ENCODE results near the gene GALNT18. TPM values are rescaled to one million over a fixed set of nuclear protein-coding genes. Genes with fewer than 3 reads are reported as not detected.

The GALNT18 gene
- total and polyA plus RNA-seq, 2 donors = 7.9 to 16.1 TPM

- Histone ChIP-seq H3K4me3 (ENCODE audit: low read length in 2 of 2) (no peak overlapping the region), H3K36me3 (ENCODE audit: control insufficient read depth in 2 of 2, insufficient read depth in 2 of 2, low read length in 1 of 2) (no peaks in the 10 kb centered on the region), H3K27me3 (ENCODE audit: control insufficient read depth in 2 of 2, insufficient read depth in 1 of 2, low read length in 1 of 2) (no peaks in the 10 kb centered on the region), H3K9me3 (ENCODE audit: control insufficient read depth in 2 of 2, insufficient read depth in 1 of 2, low read length in 1 of 2) (no peaks in the 10 kb centered on the region), H3K27ac (ENCODE audit: low read depth in 1 of 2, low read length in 1 of 2) (no peak overlapping the region), H3K4me1 (ENCODE audit: control insufficient read depth in 2 of 2, insufficient read depth in 2 of 2, low read length in 2 of 2) (peaks cover 0 to 3% of the 10 kb centered on the region in 2 donors)
- no peak for DNase-seq (ENCODE audit: low read depth in 6 of 9, low spot score in 9 of 9)
- WGBS = 98% methylated on average over 1 of the region's 1 CpG
Observed at GRCh38 chr11:11312738-11313137, 309.1 kb downstream of the GALNT18 start.

- Histone ChIP-seq H3K9me3 (ENCODE audit: control insufficient read depth in 2 of 2, insufficient read depth in 1 of 2, low read length in 1 of 2) (no peaks in the 10 kb centered on the region), H3K27ac (ENCODE audit: low read depth in 1 of 2, low read length in 1 of 2) (no peak overlapping the region), H3K4me1 (ENCODE audit: control insufficient read depth in 2 of 2, insufficient read depth in 2 of 2, low read length in 2 of 2) (peaks cover 0 to 3% of the 10 kb centered on the region in 2 donors), H3K27me3 (ENCODE audit: control insufficient read depth in 2 of 2, insufficient read depth in 1 of 2, low read length in 1 of 2) (no peaks in the 10 kb centered on the region), H3K4me3 (ENCODE audit: low read length in 2 of 2) (no peak overlapping the region), H3K36me3 (ENCODE audit: control insufficient read depth in 2 of 2, insufficient read depth in 2 of 2, low read length in 1 of 2) (no peaks in the 10 kb centered on the region)
- 24% methylated on average over 3 of the region's 3 CpGs for WGBS
- DNase-seq (ENCODE audit: low read depth in 6 of 9, low spot score in 9 of 9) = peak in 2 of 9 donors; percentile 16 to 35
Observed at GRCh38 chr11:11311169-11311568, 310.6 kb downstream of the GALNT18 start.

- no peaks in the 10 kb centered on the region for H3K27me3 ChIP-seq (ENCODE audit: control insufficient read depth in 2 of 2, insufficient read depth in 1 of 2, low read length in 1 of 2)
- H3K27ac ChIP-seq (ENCODE audit: low read depth in 1 of 2, low read length in 1 of 2) = no peak overlapping the region
- no peaks in the 10 kb centered on the region for H3K4me1 ChIP-seq (ENCODE audit: control insufficient read depth in 2 of 2, insufficient read depth in 2 of 2, low read length in 2 of 2)
- no peak for DNase-seq (ENCODE audit: low read depth in 6 of 9, low spot score in 9 of 9)
- H3K9me3 ChIP-seq (ENCODE audit: control insufficient read depth in 2 of 2, insufficient read depth in 1 of 2, low read length in 1 of 2) = no peaks in the 10 kb centered on the region
- 97% methylated on average over 2 of the region's 2 CpGs for WGBS
- no peaks in the 10 kb centered on the region for H3K36me3 ChIP-seq (ENCODE audit: control insufficient read depth in 2 of 2, insufficient read depth in 2 of 2, low read length in 1 of 2)
- no peak overlapping the region for H3K4me3 ChIP-seq (ENCODE audit: low read length in 2 of 2)
Observed at GRCh38 chr11:11309906-11310305, 311.9 kb downstream of the GALNT18 start.

DNA sequence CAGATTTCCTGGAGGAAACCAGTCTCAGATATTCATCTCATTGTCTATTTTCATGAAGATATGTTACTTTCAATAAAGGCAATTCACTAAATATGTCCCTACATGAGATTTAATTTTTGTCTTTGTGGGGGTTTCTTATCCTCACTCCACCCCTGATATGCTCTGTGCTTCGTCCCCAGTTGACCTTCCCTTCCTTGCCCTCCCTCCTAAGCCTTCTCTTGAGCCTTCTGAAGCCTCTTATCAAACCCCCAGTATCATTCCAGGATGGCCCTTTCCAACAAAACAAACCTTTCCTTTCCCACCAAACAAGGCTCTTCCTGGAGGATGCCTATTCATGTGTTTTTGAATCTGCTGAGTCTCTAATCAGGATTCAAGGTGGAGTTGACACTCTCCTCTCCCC, 313.6 kb downstream of the GALNT18 start:
- DNase-seq (ENCODE audit: low read depth in 6 of 9, low spot score in 9 of 9) = no peak
- WGBS = 85% methylated on average over 1 of the region's 1 CpG
- no peaks in the 10 kb centered on the region for H3K9me3 ChIP-seq (ENCODE audit: control insufficient read depth in 2 of 2, insufficient read depth in 1 of 2, low read length in 1 of 2)
- no peak overlapping the region for H3K4me3 ChIP-seq (ENCODE audit: low read length in 2 of 2)
- no peaks in the 10 kb centered on the region for H3K36me3 ChIP-seq (ENCODE audit: control insufficient read depth in 2 of 2, insufficient read depth in 2 of 2, low read length in 1 of 2)
- no peaks in the 10 kb centered on the region for H3K27me3 ChIP-seq (ENCODE audit: control insufficient read depth in 2 of 2, insufficient read depth in 1 of 2, low read length in 1 of 2)
- no peaks in the 10 kb centered on the region for H3K4me1 ChIP-seq (ENCODE audit: control insufficient read depth in 2 of 2, insufficient read depth in 2 of 2, low read length in 2 of 2)
- H3K27ac ChIP-seq (ENCODE audit: low read depth in 1 of 2, low read length in 1 of 2) = no peak overlapping the region

DNA sequence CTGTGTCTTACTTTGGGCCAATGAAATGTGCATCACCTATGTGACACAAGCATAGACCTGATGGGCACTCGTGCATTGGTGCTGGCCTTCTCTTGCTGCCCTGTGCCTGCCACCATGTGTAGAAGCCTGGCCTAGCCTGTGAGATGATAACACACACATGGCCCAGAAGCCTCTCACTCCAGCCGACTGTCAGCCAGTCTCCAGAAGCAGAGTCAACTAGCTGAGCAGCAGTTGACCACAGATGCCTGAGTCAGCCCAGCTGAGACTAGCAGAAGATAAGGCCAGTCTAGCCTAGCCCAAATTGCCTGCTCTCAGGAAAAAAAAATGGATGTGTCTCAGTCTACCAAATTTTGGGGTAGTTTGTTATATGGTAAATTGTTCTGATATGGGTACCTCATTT, 314.9 kb downstream of the GALNT18 start:
- Histone ChIP-seq H3K9me3 (ENCODE audit: control insufficient read depth in 2 of 2, insufficient read depth in 1 of 2, low read length in 1 of 2) (no peaks in the 10 kb centered on the region), H3K4me1 (ENCODE audit: control insufficient read depth in 2 of 2, insufficient read depth in 2 of 2, low read length in 2 of 2) (no peaks in the 10 kb centered on the region), H3K4me3 (ENCODE audit: low read length in 2 of 2) (no peak overlapping the region), H3K36me3 (ENCODE audit: control insufficient read depth in 2 of 2, insufficient read depth in 2 of 2, low read length in 1 of 2) (no peaks in the 10 kb centered on the region), H3K27ac (ENCODE audit: low read depth in 1 of 2, low read length in 1 of 2) (no peak overlapping the region), H3K27me3 (ENCODE audit: control insufficient read depth in 2 of 2, insufficient read depth in 1 of 2, low read length in 1 of 2) (no peaks in the 10 kb centered on the region)
- 89% methylated on average over 2 of the region's 2 CpGs for WGBS
- DNase-seq (ENCODE audit: low read depth in 6 of 9, low spot score in 9 of 9) = no peak

- H3K27ac ChIP-seq (ENCODE audit: low read depth in 1 of 2, low read length in 1 of 2) = no peak overlapping the region
- no peaks in the 10 kb centered on the region for H3K27me3 ChIP-seq (ENCODE audit: control insufficient read depth in 2 of 2, insufficient read depth in 1 of 2, low read length in 1 of 2)
- H3K9me3 ChIP-seq (ENCODE audit: control insufficient read depth in 2 of 2, insufficient read depth in 1 of 2, low read length in 1 of 2) = no peaks in the 10 kb centered on the region
- no peaks in the 10 kb centered on the region for H3K36me3 ChIP-seq (ENCODE audit: control insufficient read depth in 2 of 2, insufficient read depth in 2 of 2, low read length in 1 of 2)
- no peak for DNase-seq (ENCODE audit: low read depth in 6 of 9, low spot score in 9 of 9)
- 86% methylated on average over 7 of the region's 7 CpGs for WGBS
- no peak overlapping the region for H3K4me3 ChIP-seq (ENCODE audit: low read length in 2 of 2)
- H3K4me1 ChIP-seq (ENCODE audit: control insufficient read depth in 2 of 2, insufficient read depth in 2 of 2, low read length in 2 of 2) = no peaks in the 10 kb centered on the region
Observed at GRCh38 chr11:11304550-11304949, 317.3 kb downstream of the GALNT18 start.

- no peaks in the 10 kb centered on the region for H3K4me1 ChIP-seq (ENCODE audit: control insufficient read depth in 2 of 2, insufficient read depth in 2 of 2, low read length in 2 of 2)
- DNase-seq (ENCODE audit: low read depth in 6 of 9, low spot score in 9 of 9) = no peak
- WGBS = 88% methylated on average over 10 of the region's 10 CpGs
- no peaks in the 10 kb centered on the region for H3K9me3 ChIP-seq (ENCODE audit: control insufficient read depth in 2 of 2, insufficient read depth in 1 of 2, low read length in 1 of 2)
- H3K27me3 ChIP-seq (ENCODE audit: control insufficient read depth in 2 of 2, insufficient read depth in 1 of 2, low read length in 1 of 2) = no peaks in the 10 kb centered on the region
- H3K4me3 ChIP-seq (ENCODE audit: low read length in 2 of 2) = no peak overlapping the region
- no peak overlapping the region for H3K27ac ChIP-seq (ENCODE audit: low read depth in 1 of 2, low read length in 1 of 2)
- H3K36me3 ChIP-seq (ENCODE audit: control insufficient read depth in 2 of 2, insufficient read depth in 2 of 2, low read length in 1 of 2) = no peaks in the 10 kb centered on the region
Observed at GRCh38 chr11:11302565-11302964, 319.2 kb downstream of the GALNT18 start.

- H3K36me3 ChIP-seq (ENCODE audit: control insufficient read depth in 2 of 2, insufficient read depth in 2 of 2, low read length in 1 of 2) = no peaks in the 10 kb centered on the region
- H3K4me1 ChIP-seq (ENCODE audit: control insufficient read depth in 2 of 2, insufficient read depth in 2 of 2, low read length in 2 of 2) = no peaks in the 10 kb centered on the region
- no peak overlapping the region for H3K4me3 ChIP-seq (ENCODE audit: low read length in 2 of 2)
- no peak overlapping the region for H3K27ac ChIP-seq (ENCODE audit: low read depth in 1 of 2, low read length in 1 of 2)
- WGBS = 93% methylated on average over 6 of the region's 6 CpGs
- H3K27me3 ChIP-seq (ENCODE audit: control insufficient read depth in 2 of 2, insufficient read depth in 1 of 2, low read length in 1 of 2) = no peaks in the 10 kb centered on the region
- no peak for DNase-seq (ENCODE audit: low read depth in 6 of 9, low spot score in 9 of 9)
- H3K9me3 ChIP-seq (ENCODE audit: control insufficient read depth in 2 of 2, insufficient read depth in 1 of 2, low read length in 1 of 2) = no peaks in the 10 kb centered on the region
Observed at GRCh38 chr11:11301212-11301611, 320.6 kb downstream of the GALNT18 start.

DNA sequence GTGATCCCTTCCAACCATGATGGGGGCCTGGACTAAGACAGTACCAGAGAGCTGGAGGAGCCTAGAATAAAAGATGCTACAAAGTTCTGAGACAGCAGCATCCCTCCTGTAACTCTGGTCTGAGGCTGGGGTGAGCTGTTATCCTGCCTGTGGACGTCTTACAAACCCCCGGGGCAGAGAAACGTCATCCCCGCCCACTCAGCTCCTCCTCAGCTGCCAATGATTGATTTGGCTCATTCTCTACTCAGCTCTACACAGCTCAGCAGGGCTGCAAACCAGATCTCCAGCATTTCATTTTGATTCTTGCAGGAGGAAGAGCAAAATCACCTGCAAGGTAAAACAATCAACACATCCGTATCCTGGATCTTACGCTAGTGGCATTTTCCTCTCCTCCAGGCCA, 324.2 kb downstream of the GALNT18 start:
- H3K27ac ChIP-seq (ENCODE audit: low read depth in 1 of 2, low read length in 1 of 2) = no peak overlapping the region
- WGBS = 81% methylated on average over 6 of the region's 6 CpGs
- H3K4me1 ChIP-seq (ENCODE audit: control insufficient read depth in 2 of 2, insufficient read depth in 2 of 2, low read length in 2 of 2) = no peaks in the 10 kb centered on the region
- no peak for DNase-seq (ENCODE audit: low read depth in 6 of 9, low spot score in 9 of 9)
- H3K27me3 ChIP-seq (ENCODE audit: control insufficient read depth in 2 of 2, insufficient read depth in 1 of 2, low read length in 1 of 2) = no peaks in the 10 kb centered on the region
- no peaks in the 10 kb centered on the region for H3K36me3 ChIP-seq (ENCODE audit: control insufficient read depth in 2 of 2, insufficient read depth in 2 of 2, low read length in 1 of 2)
- no peak overlapping the region for H3K4me3 ChIP-seq (ENCODE audit: low read length in 2 of 2)
- H3K9me3 ChIP-seq (ENCODE audit: control insufficient read depth in 2 of 2, insufficient read depth in 1 of 2, low read length in 1 of 2) = no peaks in the 10 kb centered on the region

DNA sequence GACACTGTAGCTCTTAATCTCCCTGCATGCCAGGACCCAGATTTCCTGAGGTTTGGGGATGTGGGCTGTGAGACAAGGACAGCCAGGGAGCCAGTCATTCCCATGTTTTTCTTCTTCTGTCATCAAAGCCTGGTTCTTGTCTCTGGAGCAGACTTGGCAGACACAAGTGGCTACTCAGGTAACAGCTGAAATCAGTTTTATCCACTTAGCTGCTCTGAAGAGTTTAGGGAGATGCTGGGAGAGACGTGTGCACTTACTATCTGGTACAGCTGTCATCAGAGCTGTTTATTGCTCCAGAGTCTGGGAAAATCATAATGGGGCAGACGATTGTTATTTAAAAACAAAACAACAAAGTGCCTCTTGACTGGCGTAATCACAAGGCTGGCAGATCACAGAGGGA, 325.4 kb downstream of the GALNT18 start:
- H3K4me3 ChIP-seq (ENCODE audit: low read length in 2 of 2) = no peak overlapping the region
- DNase-seq (ENCODE audit: low read depth in 6 of 9, low spot score in 9 of 9) = no peak
- no peaks in the 10 kb centered on the region for H3K27me3 ChIP-seq (ENCODE audit: control insufficient read depth in 2 of 2, insufficient read depth in 1 of 2, low read length in 1 of 2)
- H3K36me3 ChIP-seq (ENCODE audit: control insufficient read depth in 2 of 2, insufficient read depth in 2 of 2, low read length in 1 of 2) = no peaks in the 10 kb centered on the region
- no peaks in the 10 kb centered on the region for H3K9me3 ChIP-seq (ENCODE audit: control insufficient read depth in 2 of 2, insufficient read depth in 1 of 2, low read length in 1 of 2)
- no peak overlapping the region for H3K27ac ChIP-seq (ENCODE audit: low read depth in 1 of 2, low read length in 1 of 2)
- WGBS = 91% methylated on average over 3 of the region's 3 CpGs
- no peaks in the 10 kb centered on the region for H3K4me1 ChIP-seq (ENCODE audit: control insufficient read depth in 2 of 2, insufficient read depth in 2 of 2, low read length in 2 of 2)
